SK-N-MC (cell line): ENCODE data around the gene JPH3.

Experiments used
- FOXP2 ChIP-seq: optimal IDR thresholded peaks from 2 replicates; pipeline ENCODE3; 2011; ENCODE audit warnings: mild to moderate bottlenecking, moderate library complexity; ENCODE audit not compliant: insufficient read depth; ENCODE audit errors: extremely low read length, control extremely low read depth
- POLR2AphosphoS5 ChIP-seq: IDR thresholded peaks from 2 replicates; pipeline ENCODE4 v1.6.1; 2012; ENCODE audit warnings: mild to moderate bottlenecking, low read depth, low read length, borderline replicate concordance

GRCh38 chr16:87734644-87735043 lies 132.3 kb downstream of the JPH3 start:
- TF ChIP-seq POLR2AphosphoS5: no peak
- no peak for TF ChIP-seq FOXP2
